Panc1 (cell line): ENCODE data around the gene MAFB. TPM values are rescaled to one million over a fixed set of nuclear protein-coding genes. Genes with fewer than 3 reads are reported as not detected.

ENCODE experiments used
- ATAC-seq: fragments of 200-7000 bp; cut with Tn5 transposase; 2 replicates; pipeline ENCODE4 v1.9.1; 2020; ENCODE audit warnings: mild to moderate bottlenecking, moderate library complexity
- BruUV-seq: library from RNA; stranded (reverse); fragments of 400-500 nt; replicated peaks from 2 replicates; lab custom pipeline; 2021; lab: Mats Ljungman, UMichigan
- CTCF ChIA-PET: fragments of 300-600 bp; sonication (Branson Sonifier 250); formaldehyde crosslinking; loops from one replicate; lab custom pipeline; 2022; ENCODE audit warnings: antibody characterized with exemption; lab: Charles Lee
- POLR2A ChIA-PET: fragments of 300-600 bp; sonication (Branson Sonifier 250); formaldehyde crosslinking; loops from one replicate; lab custom pipeline; 2022; ENCODE audit warnings: antibody characterized with exemption; lab: Charles Lee
- DNase-seq: peaks from one replicate; pipeline ENCODE4 v3.0.0-alpha.2; 2010; ENCODE audit warnings: low read depth, low spot score
- H3K27ac ChIP-seq: 2 replicates; pipeline ENCODE4 v1.5.1; 2011; ENCODE audit warnings: mild to moderate bottlenecking, low read length, inconsistent platforms
- H3K27me3 ChIP-seq: fragments of 200-500 bp; sonication (Bioruptor generic); 2 replicates; pipeline ENCODE4 v1.6.0; 2014; ENCODE audit warnings: low read length, inconsistent platforms; ENCODE audit not compliant: control insufficient read depth, insufficient read depth
- H3K36me3 ChIP-seq: fragments of 200-500 bp; sonication (Bioruptor generic); 2 replicates; pipeline ENCODE4 v1.5.1; 2014; ENCODE audit warnings: inconsistent platforms, mild to moderate bottlenecking, low read length, moderate library complexity; ENCODE audit not compliant: control insufficient read depth, insufficient read depth
- H3K4me1 ChIP-seq: 2 replicates; pipeline ENCODE4 v1.5.1; 2011; ENCODE audit warnings: inconsistent platforms, mild to moderate bottlenecking, low read length, moderate library complexity; ENCODE audit not compliant: control insufficient read depth, insufficient read depth
- H3K4me3 ChIP-seq, 2 experiments: 2 replicates each; pipeline ENCODE4 v1.5.1; 2011 to 2012; ENCODE audit warnings: low read depth in 2 of 2, low read length in 2 of 2, mild to moderate bottlenecking in 2 of 2, inconsistent platforms in 1 of 2, moderate library complexity in 1 of 2
- H3K9me3 ChIP-seq: fragments of 200-500 bp; sonication (Bioruptor generic); 2 replicates; pipeline ENCODE4 v1.5.1; 2014; ENCODE audit warnings: low read depth, mild to moderate bottlenecking, inconsistent platforms, low read length, moderate library complexity; ENCODE audit not compliant: control insufficient read depth, insufficient read depth
- CTCF ChIP-seq: fragments of 450-650 bp; IDR thresholded peaks from 2 replicates; pipeline ENCODE4 v1.5.1; 2017; ENCODE audit warnings: mild to moderate bottlenecking
- POLR2AphosphoS5 ChIP-seq: IDR thresholded peaks from 2 replicates; pipeline ENCODE4 v1.6.1; 2012; ENCODE audit warnings: mild to moderate bottlenecking, low read depth, low read length, moderate library complexity
- REST ChIP-seq, 2 experiments: IDR thresholded peaks; 2 replicates each; pipeline ENCODE4 v1.6.1; 2011 to 2012; ENCODE audit warnings: low read depth in 2 of 2, control low read depth in 1 of 2, low read length in 1 of 2, mild to moderate bottlenecking in 1 of 2, moderate library complexity in 1 of 2; ENCODE audit not compliant: insufficient read depth in 1 of 2
- SIN3A ChIP-seq: IDR thresholded peaks from 2 replicates; pipeline ENCODE4 v1.6.1; 2012; ENCODE audit warnings: low read depth, mild to moderate bottlenecking, low read length, moderate library complexity, borderline replicate concordance; ENCODE audit not compliant: insufficient read depth
- TCF7L2 ChIP-seq: IDR thresholded peaks from 2 replicates; pipeline ENCODE4 v1.6.1; 2011; ENCODE audit warnings: mild to moderate bottlenecking, low read depth, low read length, inconsistent platforms
- in situ Hi-C: cut with HindIII; loops from 2 replicates; pipeline ENCODE4 v1.10.0; 2016; ENCODE audit warnings: low sequenced_read_pairs, low pct_unique_long_range_greater_than_20kb
- intact Hi-C: fragments of 100-400 bp; cut with micrococcal nuclease; formaldehyde crosslinking; loops from one replicate; pipeline ENCODE4 v1.10.0; 2022; ENCODE audit not compliant: unreplicated experiment
- total RNA-seq: library from RNA; stranded (reverse); gene quantifications from one replicate; pipeline ENCODE4 v1.2.1, GENCODE V29; 2021; ENCODE audit not compliant: unreplicated experiment

MAFB gene
- total RNA-seq, 1 experiment from 2014 or later = 0.28 TPM

GRCh38 chr20:40644863-40645262 lies 44.2 kb downstream of the MAFB start:
- ATAC-seq (no peak), DNase-seq (no peak)
- in situ Hi-C loops = no loop called here
- no peaks in the 10 kb centered on the region for H3K27me3 ChIP-seq
- no peak overlapping the region for H3K4me3 ChIP-seq
- H3K27ac ChIP-seq = no peak overlapping the region
- no peak for TF ChIP-seq POLR2AphosphoS5
- no peak for TF ChIP-seq SIN3A
- TF ChIP-seq TCF7L2 = no peak
- no peak for TF ChIP-seq REST (IDR thresholded peaks at IDR 0.05; ENCODE audit: insufficient read depth in 1 of 2, low read depth in 2 of 2, low read length in 1 of 2)
- no peak for TF ChIP-seq CTCF
- no TSS peak for BruUV-seq
- ChIA-PET CTCF (no interaction called here), POLR2A (no interaction called here)
- H3K4me1 ChIP-seq = no peaks in the 10 kb centered on the region
- H3K36me3 ChIP-seq = no peaks in the 10 kb centered on the region
- intact Hi-C loops = no loop called here
- H3K9me3 ChIP-seq = no peaks in the 10 kb centered on the region

- ChIA-PET POLR2A (no interaction called here), CTCF (no interaction called here)
Measured at GRCh38 chr20:40643891-40644290, 45.1 kb downstream of the MAFB start.

More at GRCh38 chr20:40643891-40644290, 45.1 kb downstream of the MAFB start:
- Histone ChIP-seq H3K4me1 (no peaks in the 10 kb centered on the region), H3K4me3 (no peak overlapping the region), H3K9me3 (no peaks in the 10 kb centered on the region), H3K27me3 (no peaks in the 10 kb centered on the region), H3K27ac (no peak overlapping the region), H3K36me3 (no peaks in the 10 kb centered on the region)
- TF ChIP-seq TCF7L2 = no peak
- no peak for TF ChIP-seq REST (IDR thresholded peaks at IDR 0.05; ENCODE audit: insufficient read depth in 1 of 2, low read depth in 2 of 2, low read length in 1 of 2)
- TF ChIP-seq POLR2AphosphoS5 = no peak
- no peak for TF ChIP-seq CTCF
- no peak for TF ChIP-seq SIN3A
- BruUV-seq = no TSS peak
- in situ Hi-C loops (no loop called here), intact Hi-C loops (no loop called here)
- DNase-seq (no peak), ATAC-seq (no peak)
